ENCODE measurements around the gene AURKA.
A peak's percentile ranks its signal among the peaks of the same experiment; 100 is the strongest.

AURKA gene

GRCh38 chr20:56414842-56415765 lies 23.1 kb upstream of the AURKA start:
- no peak for TF ChIP-seq CREB1 (IDR thresholded peaks at IDR 0.05; ENCODE audit: low read depth)
- TF ChIP-seq EGR1 (IDR thresholded peaks at IDR 0.05), result no peak
- TF ChIP-seq RAD21 (IDR thresholded peaks at IDR 0.05; ENCODE audit: low read depth), result no peak
- no peak for TF ChIP-seq FOXM1 (IDR thresholded peaks at IDR 0.05; ENCODE audit: borderline replicate concordance, low read depth)
- TF ChIP-seq USF1 (IDR thresholded peaks at IDR 0.05), result no peak
- no peak for TF ChIP-seq EP300 (IDR thresholded peaks at IDR 0.05; ENCODE audit: borderline replicate concordance)

DNA sequence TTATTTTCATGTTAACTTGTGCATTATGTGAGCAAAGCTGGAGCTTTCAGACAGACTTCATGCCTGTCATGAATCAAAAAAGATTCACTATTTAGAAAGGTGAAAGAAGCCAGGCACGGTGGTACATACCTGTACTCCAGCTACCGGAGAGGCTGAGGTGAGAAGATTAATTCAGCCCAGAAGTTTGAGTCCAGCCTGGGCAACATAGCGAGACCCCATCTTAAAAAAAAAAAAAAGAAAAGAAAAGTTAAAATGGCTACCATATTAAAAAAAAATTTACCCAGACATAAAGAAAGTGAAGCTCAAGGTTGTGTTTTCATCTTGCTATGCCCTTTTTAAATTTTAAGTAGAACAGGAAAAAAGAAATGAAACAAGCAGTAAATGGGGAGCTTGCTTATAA lies 20.9 kb upstream of the AURKA start:
- TF ChIP-seq RAD21 (IDR thresholded peaks at IDR 0.05; ENCODE audit: low read depth) (no peak), CEBPB (IDR thresholded peaks at IDR 0.05) (no peak), MAX (IDR thresholded peaks at IDR 0.05) (no peak), USF1 (IDR thresholded peaks at IDR 0.05) (no peak), TAF1 (IDR thresholded peaks at IDR 0.05; ENCODE audit: low read depth) (no peak), EP300 (IDR thresholded peaks at IDR 0.05; ENCODE audit: borderline replicate concordance) (no peak), CREB1 (IDR thresholded peaks at IDR 0.05; ENCODE audit: low read depth) (no peak), ZBTB7A (IDR thresholded peaks at IDR 0.05; ENCODE audit: low read depth) (no peak), FOXM1 (IDR thresholded peaks at IDR 0.05; ENCODE audit: borderline replicate concordance, low read depth) (no peak), TCF12 (IDR thresholded peaks at IDR 0.05; ENCODE audit: low read depth) (no peak), NFIC (IDR thresholded peaks at IDR 0.05) (no peak), TEAD4 (IDR thresholded peaks at IDR 0.05) (no peak)
- TF ChIP-seq, protein P1, sequence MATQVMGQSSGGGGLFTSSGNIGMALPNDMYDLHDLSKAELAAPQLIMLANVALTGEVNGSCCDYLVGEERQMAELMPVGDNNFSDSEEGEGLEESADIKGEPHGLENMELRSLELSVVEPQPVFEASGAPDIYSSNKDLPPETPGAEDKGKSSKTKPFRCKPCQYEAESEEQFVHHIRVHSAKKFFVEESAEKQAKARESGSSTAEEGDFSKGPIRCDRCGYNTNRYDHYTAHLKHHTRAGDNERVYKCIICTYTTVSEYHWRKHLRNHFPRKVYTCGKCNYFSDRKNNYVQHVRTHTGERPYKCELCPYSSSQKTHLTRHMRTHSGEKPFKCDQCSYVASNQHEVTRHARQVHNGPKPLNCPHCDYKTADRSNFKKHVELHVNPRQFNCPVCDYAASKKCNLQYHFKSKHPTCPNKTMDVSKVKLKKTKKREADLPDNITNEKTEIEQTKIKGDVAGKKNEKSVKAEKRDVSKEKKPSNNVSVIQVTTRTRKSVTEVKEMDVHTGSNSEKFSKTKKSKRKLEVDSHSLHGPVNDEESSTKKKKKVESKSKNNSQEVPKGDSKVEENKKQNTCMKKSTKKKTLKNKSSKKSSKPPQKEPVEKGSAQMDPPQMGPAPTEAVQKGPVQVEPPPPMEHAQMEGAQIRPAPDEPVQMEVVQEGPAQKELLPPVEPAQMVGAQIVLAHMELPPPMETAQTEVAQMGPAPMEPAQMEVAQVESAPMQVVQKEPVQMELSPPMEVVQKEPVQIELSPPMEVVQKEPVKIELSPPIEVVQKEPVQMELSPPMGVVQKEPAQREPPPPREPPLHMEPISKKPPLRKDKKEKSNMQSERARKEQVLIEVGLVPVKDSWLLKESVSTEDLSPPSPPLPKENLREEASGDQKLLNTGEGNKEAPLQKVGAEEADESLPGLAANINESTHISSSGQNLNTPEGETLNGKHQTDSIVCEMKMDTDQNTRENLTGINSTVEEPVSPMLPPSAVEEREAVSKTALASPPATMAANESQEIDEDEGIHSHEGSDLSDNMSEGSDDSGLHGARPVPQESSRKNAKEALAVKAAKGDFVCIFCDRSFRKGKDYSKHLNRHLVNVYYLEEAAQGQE (IDR thresholded peaks at IDR 0.05; ENCODE audit: low read depth), result no peak

- TF ChIP-seq EP300 (IDR thresholded peaks at IDR 0.05; ENCODE audit: borderline replicate concordance), result no peak
- no peak for TF ChIP-seq YY1 (IDR thresholded peaks at IDR 0.05; ENCODE audit: low read depth)
- TF ChIP-seq CREB1 (IDR thresholded peaks at IDR 0.05; ENCODE audit: low read depth), result no peak
- no peak for TF ChIP-seq MAX (IDR thresholded peaks at IDR 0.05)
- no peak for TF ChIP-seq FOXM1 (IDR thresholded peaks at IDR 0.05; ENCODE audit: borderline replicate concordance, low read depth)
- TF ChIP-seq EGR1 (IDR thresholded peaks at IDR 0.05), result no peak
- no peak for TF ChIP-seq USF1 (IDR thresholded peaks at IDR 0.05)
- TF ChIP-seq TEAD4 (IDR thresholded peaks at IDR 0.05), result no peak
- TF ChIP-seq NFIC (IDR thresholded peaks at IDR 0.05), result no peak
- TF ChIP-seq, protein P1 (IDR thresholded peaks at IDR 0.05; ENCODE audit: low read depth), result no peak
- TF ChIP-seq RAD21 (IDR thresholded peaks at IDR 0.05; ENCODE audit: low read depth), result no peak
- TF ChIP-seq CEBPB (IDR thresholded peaks at IDR 0.05), result no peak
- TF ChIP-seq ZBTB7A (IDR thresholded peaks at IDR 0.05; ENCODE audit: low read depth), result no peak
- TF ChIP-seq TAF1 (IDR thresholded peaks at IDR 0.05; ENCODE audit: low read depth), result no peak
- no peak for TF ChIP-seq TCF12 (IDR thresholded peaks at IDR 0.05; ENCODE audit: low read depth)
Observed at GRCh38 chr20:56412473-56412790, 20.4 kb upstream of the AURKA start.

GRCh38 chr20:56411759-56412472 lies 19.9 kb upstream of the AURKA start, which contains the start of gene CASS4:
CASS4 (plus strand) TSS chr20:56412260; CDS start chr20:56412459, 199 bp downstream.
- TF ChIP-seq FOXM1 (IDR thresholded peaks at IDR 0.05; ENCODE audit: borderline replicate concordance, low read depth), result no peak
- peak; percentile 50; the same call in 1 of the 2 replicates for TF ChIP-seq CEBPB (IDR thresholded peaks at IDR 0.05)

- no peak for TF ChIP-seq EGR1 (IDR thresholded peaks at IDR 0.05)
- TF ChIP-seq ZBTB7A (IDR thresholded peaks at IDR 0.05; ENCODE audit: low read depth), result no peak
- TF ChIP-seq FOXM1 (IDR thresholded peaks at IDR 0.05; ENCODE audit: borderline replicate concordance, low read depth), result no peak
- TF ChIP-seq EP300 (IDR thresholded peaks at IDR 0.05; ENCODE audit: borderline replicate concordance), result no peak
Observed at GRCh38 chr20:56409956-56410355, 17.9 kb upstream of the AURKA start.

All from Ishikawa (cell line).